ENCODE results near the gene SLC39A12. TPM values are rescaled to one million over a fixed set of nuclear protein-coding genes. Genes with fewer than 3 reads are reported as not detected.

SLC39A12 gene
- total RNA-seq, 2 donors from 2014 or later, result not detected

- Mint-ChIP-seq H3K27ac (no peak overlapping the region), H3K4me3 (no peak overlapping the region), H3K4me1 (no peaks in the 10 kb centered on the region), H3K36me3 (ENCODE audit: low read depth) (no peaks in the 10 kb centered on the region), H3K27me3 (peaks cover 4% of the 10 kb centered on the region)
- no peak for DNase-seq
- no peak for ATAC-seq
- no peaks in the 10 kb centered on the region for H3K9me3 ChIP-seq (ENCODE audit: control insufficient read depth, low read length, poor library complexity, severe bottlenecking)
Measured at GRCh38 chr10:18044976-18045720, 93.4 kb downstream of the SLC39A12 start.

GRCh38 chr10:18056583-18056982, 104.9 kb downstream of the SLC39A12 start:
- ATAC-seq (no peak), DNase-seq (no peak)
- no peaks in the 10 kb centered on the region for H3K9me3 ChIP-seq (ENCODE audit: control insufficient read depth, low read length, poor library complexity, severe bottlenecking)
- Mint-ChIP-seq H3K4me3 (no peak overlapping the region), H3K4me1 (peaks cover 2% of the 10 kb centered on the region), H3K36me3 (ENCODE audit: low read depth) (no peaks in the 10 kb centered on the region), H3K27ac (no peak overlapping the region), H3K27me3 (no peaks in the 10 kb centered on the region)

DNA sequence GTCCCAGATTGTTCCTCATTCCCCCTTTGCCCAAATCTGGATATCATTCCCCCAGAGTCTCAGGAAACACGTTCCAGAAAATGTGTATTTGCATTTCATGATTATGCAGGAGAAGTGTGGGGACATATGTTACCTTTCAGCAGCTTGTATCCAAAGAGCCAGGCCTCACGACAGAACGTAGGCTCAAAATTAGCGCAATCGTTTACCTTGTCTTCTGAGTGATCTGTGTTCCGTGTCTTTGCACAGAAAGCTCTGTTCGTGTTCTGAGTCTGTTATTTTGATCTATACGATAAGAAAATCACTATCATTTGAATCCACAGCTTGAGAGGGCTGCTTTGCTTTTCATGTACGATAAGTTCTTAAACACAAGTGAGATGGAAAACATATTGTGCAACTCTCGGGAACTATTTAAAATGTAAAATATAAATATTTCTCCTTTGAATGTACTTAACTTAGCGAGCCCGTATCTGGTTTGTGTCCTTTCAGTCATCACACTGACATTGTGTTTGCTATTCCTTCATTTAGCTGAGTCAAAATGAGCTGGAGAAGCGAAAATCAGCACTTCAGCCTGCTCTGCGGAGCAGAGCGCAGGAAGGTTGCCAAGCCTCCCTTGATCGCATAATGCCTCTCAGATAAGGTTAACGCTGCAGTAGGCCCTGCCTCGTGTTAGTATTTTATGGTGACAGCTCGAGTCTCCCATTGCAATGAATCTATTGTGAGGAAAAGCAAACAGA, 108.3 kb downstream of the SLC39A12 start:
- Mint-ChIP-seq H3K36me3 (ENCODE audit: low read depth) (no peaks in the 10 kb centered on the region), H3K4me3 (no peak overlapping the region), H3K27me3 (no peaks in the 10 kb centered on the region)

GRCh38 chr10:18066947-18067346, 115.2 kb downstream of the SLC39A12 start:
- H3K4me1 Mint-ChIP-seq, result no peaks in the 10 kb centered on the region
- H3K27ac Mint-ChIP-seq, result no peak overlapping the region
- H3K36me3 Mint-ChIP-seq (ENCODE audit: low read depth), result peaks cover 3% of the 10 kb centered on the region
- ATAC-seq (no peak), DNase-seq (no peak)
- no peaks in the 10 kb centered on the region for H3K9me3 ChIP-seq (ENCODE audit: control insufficient read depth, low read length, poor library complexity, severe bottlenecking)
- H3K27me3 Mint-ChIP-seq, result peaks cover 11% of the 10 kb centered on the region
- no peak overlapping the region for H3K4me3 Mint-ChIP-seq

More for the DNA sequence above, 108.3 kb downstream of the SLC39A12 start:
- no peak overlapping the region for H3K27ac Mint-ChIP-seq
- ATAC-seq (no peak), DNase-seq (no peak)
- no peaks in the 10 kb centered on the region for H3K9me3 ChIP-seq (ENCODE audit: control insufficient read depth, low read length, poor library complexity, severe bottlenecking)
- no peaks in the 10 kb centered on the region for H3K4me1 Mint-ChIP-seq

GRCh38 chr10:18068401-18068800, 116.7 kb downstream of the SLC39A12 start:
- Mint-ChIP-seq H3K27me3 (peaks cover 11% of the 10 kb centered on the region), H3K36me3 (ENCODE audit: low read depth) (peaks cover 3% of the 10 kb centered on the region), H3K27ac (no peak overlapping the region), H3K4me3 (no peak overlapping the region), H3K4me1 (no peaks in the 10 kb centered on the region)
- no peak for ATAC-seq
- DNase-seq, result no peak
- no peaks in the 10 kb centered on the region for H3K9me3 ChIP-seq (ENCODE audit: control insufficient read depth, low read length, poor library complexity, severe bottlenecking)

DNA sequence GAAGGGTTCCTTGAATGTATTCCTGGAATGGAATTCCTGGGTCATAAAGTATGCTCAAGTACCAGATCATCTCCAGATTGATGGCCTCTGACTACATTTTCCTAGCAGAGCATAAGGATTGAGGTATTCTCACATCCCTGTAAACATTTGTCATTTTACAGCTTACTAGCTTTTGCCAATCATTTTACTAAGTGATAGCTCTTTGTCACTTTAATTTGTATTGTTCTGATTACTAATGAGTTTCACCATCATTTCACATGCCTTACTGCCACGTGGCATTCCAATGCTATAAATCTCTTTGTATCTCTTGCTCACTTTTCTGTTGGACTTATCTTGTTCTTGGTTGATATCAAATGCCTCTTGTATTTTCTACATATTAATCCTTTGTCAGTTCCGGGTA, 119.9 kb downstream of the SLC39A12 start:
- Mint-ChIP-seq H3K36me3 (ENCODE audit: low read depth) (peaks cover 5% of the 10 kb centered on the region), H3K27ac (no peak overlapping the region), H3K4me3 (no peak overlapping the region), H3K27me3 (peaks cover 19% of the 10 kb centered on the region), H3K4me1 (no peaks in the 10 kb centered on the region)
- ATAC-seq (no peak), DNase-seq (no peak)
- H3K9me3 ChIP-seq (ENCODE audit: control insufficient read depth, low read length, poor library complexity, severe bottlenecking), result no peaks in the 10 kb centered on the region

- Mint-ChIP-seq H3K4me3 (no peak overlapping the region), H3K4me1 (no peaks in the 10 kb centered on the region), H3K27ac (no peak overlapping the region), H3K27me3 (peaks cover 20% of the 10 kb centered on the region), H3K36me3 (ENCODE audit: low read depth) (peaks cover 5% of the 10 kb centered on the region)
- no peaks in the 10 kb centered on the region for H3K9me3 ChIP-seq (ENCODE audit: control insufficient read depth, low read length, poor library complexity, severe bottlenecking)
- no peak for ATAC-seq
- no peak for DNase-seq
Measured at GRCh38 chr10:18073314-18073713, 121.6 kb downstream of the SLC39A12 start.

DNA sequence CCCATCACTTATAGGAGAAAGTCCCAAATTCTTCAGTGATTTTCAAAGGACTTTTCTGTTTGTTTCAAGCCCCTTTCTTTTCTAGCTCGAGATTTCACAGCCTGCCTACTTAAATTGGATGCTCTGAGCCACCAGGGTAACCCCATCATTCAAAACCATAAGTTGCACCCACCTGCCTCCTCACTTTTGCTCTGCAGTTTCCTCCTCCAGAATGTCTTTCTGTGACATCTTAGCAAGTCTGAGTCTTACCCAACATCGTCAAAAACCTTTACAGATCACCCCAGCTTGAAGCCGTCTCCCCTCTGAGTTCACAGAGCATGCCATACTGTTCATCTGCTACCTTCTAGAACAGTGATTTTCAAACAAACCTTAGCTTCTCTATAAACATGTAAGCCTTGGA, 124.2 kb downstream of the SLC39A12 start:
- no peak overlapping the region for H3K27ac Mint-ChIP-seq
- DNase-seq (no peak), ATAC-seq (no peak)
- no peaks in the 10 kb centered on the region for H3K9me3 ChIP-seq (ENCODE audit: control insufficient read depth, low read length, poor library complexity, severe bottlenecking)
- H3K27me3 Mint-ChIP-seq, result peaks cover 9% of the 10 kb centered on the region
- peaks cover 2% of the 10 kb centered on the region for H3K36me3 Mint-ChIP-seq (ENCODE audit: low read depth)
- H3K4me1 Mint-ChIP-seq, result no peaks in the 10 kb centered on the region
- H3K4me3 Mint-ChIP-seq, result no peak overlapping the region

DNA sequence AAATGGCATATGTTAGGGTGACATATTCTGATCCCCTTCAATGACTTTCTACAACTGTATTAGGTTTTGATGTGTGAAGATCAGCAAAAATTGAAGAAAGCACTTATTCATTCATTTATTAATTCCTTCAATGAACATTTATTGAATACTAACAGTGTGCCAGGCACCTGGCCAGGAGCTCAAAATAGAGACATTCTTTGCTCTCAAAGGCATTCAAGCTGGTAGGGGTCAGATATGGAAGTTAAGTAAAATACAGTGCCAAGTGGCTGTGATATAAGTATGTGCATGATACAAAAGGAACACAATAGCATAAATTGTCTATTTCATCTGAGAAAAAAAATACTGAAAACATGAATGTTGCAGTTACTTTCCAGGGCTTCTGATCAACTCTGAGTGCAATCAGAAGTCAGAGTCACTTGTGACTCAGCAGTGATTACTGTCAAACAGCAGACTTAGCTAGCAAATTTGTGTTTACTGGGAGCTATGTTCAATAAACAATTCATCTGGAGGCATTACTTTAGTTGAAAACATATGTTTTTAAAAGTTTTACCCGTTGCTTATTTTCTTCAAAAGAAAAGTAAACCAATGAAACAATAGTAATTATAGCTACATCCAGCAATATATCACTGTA, 128.1 kb downstream of the SLC39A12 start:
- H3K9me3 ChIP-seq (ENCODE audit: control insufficient read depth, low read length, poor library complexity, severe bottlenecking), result no peaks in the 10 kb centered on the region
- peaks cover 9% of the 10 kb centered on the region for H3K27me3 Mint-ChIP-seq
- no peak overlapping the region for H3K4me3 Mint-ChIP-seq
- no peak overlapping the region for H3K27ac Mint-ChIP-seq
- DNase-seq (no peak), ATAC-seq (no peak)
- no peaks in the 10 kb centered on the region for H3K4me1 Mint-ChIP-seq
- peaks cover 2% of the 10 kb centered on the region for H3K36me3 Mint-ChIP-seq (ENCODE audit: low read depth)

DNA sequence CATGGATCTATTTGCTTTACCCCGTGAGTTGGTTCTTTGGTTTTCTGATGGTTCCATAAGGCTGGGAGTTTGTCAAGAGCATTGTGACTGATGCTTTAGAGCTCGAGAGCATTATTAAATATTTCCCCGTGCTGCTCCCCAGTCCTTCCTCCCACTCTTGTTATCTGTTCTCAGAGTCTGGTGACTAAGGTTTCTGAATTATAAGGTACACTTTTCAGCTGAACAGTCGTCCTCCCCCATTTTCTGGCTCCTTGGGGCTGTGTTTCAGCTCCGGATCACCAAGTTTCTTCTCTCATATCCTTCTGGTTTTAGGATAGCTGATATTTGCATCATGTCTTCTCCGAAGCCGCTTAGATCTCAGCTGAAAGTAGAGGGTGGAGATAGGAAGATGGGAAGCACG, 130.7 kb downstream of the SLC39A12 start:
- H3K4me3 Mint-ChIP-seq, result no peak overlapping the region
- no peaks in the 10 kb centered on the region for H3K4me1 Mint-ChIP-seq
- no peaks in the 10 kb centered on the region for H3K9me3 ChIP-seq (ENCODE audit: control insufficient read depth, low read length, poor library complexity, severe bottlenecking)
- no peak for ATAC-seq
- no peaks in the 10 kb centered on the region for H3K36me3 Mint-ChIP-seq (ENCODE audit: low read depth)
- no peaks in the 10 kb centered on the region for H3K27me3 Mint-ChIP-seq
- no peak for DNase-seq
- no peak overlapping the region for H3K27ac Mint-ChIP-seq

DNA sequence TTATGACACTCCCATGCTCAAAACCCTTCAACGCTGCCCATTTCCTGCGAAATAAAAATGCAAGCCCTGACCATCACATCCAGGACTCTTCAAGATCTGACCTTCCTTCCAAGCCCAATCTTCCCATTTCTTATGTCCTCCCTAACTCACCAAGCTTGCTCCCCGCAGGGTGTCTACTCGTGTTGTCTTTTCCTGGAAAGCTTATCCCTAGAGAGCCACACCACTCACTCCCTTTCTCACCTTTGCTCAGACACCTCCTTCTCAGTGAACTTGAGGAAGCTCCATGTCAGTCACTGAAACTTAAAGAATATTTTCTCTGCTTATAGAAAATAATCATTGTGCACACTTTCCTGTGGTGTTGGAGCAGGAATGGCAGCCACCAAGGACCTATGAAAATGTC, 134.1 kb downstream of the SLC39A12 start:
- Mint-ChIP-seq H3K4me3 (no peak overlapping the region), H3K27me3 (no peaks in the 10 kb centered on the region), H3K27ac (no peak overlapping the region), H3K4me1 (no peaks in the 10 kb centered on the region), H3K36me3 (ENCODE audit: low read depth) (no peaks in the 10 kb centered on the region)
- no peak for ATAC-seq
- H3K9me3 ChIP-seq (ENCODE audit: control insufficient read depth, low read length, poor library complexity, severe bottlenecking), result no peaks in the 10 kb centered on the region
- DNase-seq, result no peak

GRCh38 chr10:18086746-18087145, 135.0 kb downstream of the SLC39A12 start:
- H3K4me1 Mint-ChIP-seq, result no peaks in the 10 kb centered on the region

GRCh38 chr10:18087355-18087754, 135.6 kb downstream of the SLC39A12 start:
- DNase-seq (no peak), ATAC-seq (no peak)
- H3K4me3 Mint-ChIP-seq, result no peak overlapping the region
- no peak overlapping the region for H3K27ac Mint-ChIP-seq
- H3K4me1 Mint-ChIP-seq, result no peaks in the 10 kb centered on the region
- no peaks in the 10 kb centered on the region for H3K27me3 Mint-ChIP-seq
- H3K9me3 ChIP-seq (ENCODE audit: control insufficient read depth, low read length, poor library complexity, severe bottlenecking), result no peaks in the 10 kb centered on the region
- H3K36me3 Mint-ChIP-seq (ENCODE audit: low read depth), result no peaks in the 10 kb centered on the region

More at GRCh38 chr10:18086746-18087145, 135.0 kb downstream of the SLC39A12 start:
- Mint-ChIP-seq H3K27me3 (no peaks in the 10 kb centered on the region), H3K27ac (no peak overlapping the region), H3K36me3 (ENCODE audit: low read depth) (no peaks in the 10 kb centered on the region), H3K4me3 (no peak overlapping the region)
- H3K9me3 ChIP-seq (ENCODE audit: control insufficient read depth, low read length, poor library complexity, severe bottlenecking), result no peaks in the 10 kb centered on the region
- ATAC-seq (no peak), DNase-seq (no peak)

Measured in T-helper 17 cell (primary cell).